CD4-positive, alpha-beta T cell treated with Interleukin-6 at 100 ng/mL for 8 hours (primary cell): ENCODE measurements around the gene NME2.
A peak's percentile ranks its signal among the peaks of the same experiment; 100 is the strongest.
"Not testable (repeated sequence)": the region's sequence is repeated elsewhere in the genome, so short reads cannot be mapped to it uniquely, and the experiment has no call there.

ENCODE experiments used
- DNase-seq: peaks from one replicate; pipeline ENCODE4 v3.0.0-alpha.2; 2020; ENCODE audit warnings: mixed read lengths, low spot score

The NME2 gene

DNA sequence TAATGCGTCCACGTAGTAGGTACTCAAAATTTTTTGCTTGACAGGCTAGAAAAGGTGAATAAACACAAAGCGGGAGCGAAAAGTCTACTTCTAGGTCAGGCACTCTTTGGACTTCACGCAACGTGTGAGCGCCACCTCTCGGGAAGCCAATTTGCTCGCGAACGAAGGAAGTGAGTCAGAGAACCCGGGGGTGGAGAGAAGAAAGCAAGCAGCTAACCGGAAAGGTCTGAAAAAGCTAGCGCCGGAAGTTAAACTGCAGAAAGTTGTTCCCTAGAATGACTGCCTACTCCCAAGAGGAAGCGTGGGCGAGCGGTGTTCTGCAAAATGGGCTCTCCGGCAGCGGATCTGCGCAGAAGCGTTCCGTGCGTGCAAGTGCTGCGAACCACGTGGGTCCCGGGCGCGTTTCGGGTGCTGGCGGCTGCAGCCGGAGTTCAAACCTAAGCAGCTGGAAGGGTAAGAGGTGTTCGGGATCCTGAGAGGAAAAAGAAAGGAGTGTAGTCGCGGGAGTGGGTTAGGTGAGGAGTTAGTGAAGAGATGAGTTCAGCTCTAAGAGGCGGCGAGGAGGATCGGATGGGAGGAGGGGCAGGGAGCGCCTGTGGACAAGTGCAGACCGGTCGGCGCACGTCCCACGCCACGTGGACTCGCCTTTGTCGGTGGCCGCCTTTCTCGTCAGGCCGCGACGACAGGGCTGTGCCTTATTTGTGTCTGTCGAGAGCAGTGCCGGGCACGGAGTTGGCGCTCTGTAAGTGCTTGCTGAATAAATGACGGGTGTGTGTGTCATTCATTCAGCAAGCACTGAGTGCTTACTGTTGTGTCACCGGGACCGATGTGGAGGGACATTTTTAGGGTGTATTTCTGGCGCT is 12.8 kb upstream of the NME2 start, which contains the start of gene NME1:
TSS of gene NME1 (plus strand) at position 350 of the 863 bp plus-strand sequence. CDS start 2,096 bp downstream, outside the sequence.
- DNase-seq: peak; percentile 98

- no peak for DNase-seq
Measured at GRCh38 chr17:51154176-51154575, 12.0 kb upstream of the NME2 start.

- DNase-seq: no peak
Measured at GRCh38 chr17:51155416-51155815, 10.8 kb upstream of the NME2 start.

DNA sequence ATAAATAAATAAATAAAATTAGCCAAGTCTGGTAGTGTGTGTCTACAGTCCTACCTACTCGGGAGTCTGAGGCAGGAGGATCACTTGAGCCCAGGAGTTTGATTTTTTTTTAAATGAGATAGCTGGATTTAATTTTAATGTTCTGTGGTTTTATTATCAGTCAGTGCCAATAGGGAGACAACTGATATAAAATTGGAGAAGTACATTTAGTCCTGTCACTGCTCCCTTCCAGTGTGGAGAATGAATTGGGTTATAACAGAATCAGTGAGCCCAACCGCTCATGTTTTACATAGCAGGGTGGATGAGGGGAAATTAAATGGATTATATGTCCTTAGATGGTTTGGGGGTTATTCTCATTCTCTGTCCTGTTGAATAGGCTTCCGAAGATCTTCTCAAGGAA is 6.6 kb upstream of the NME2 start:
- no peak for DNase-seq

GRCh38 chr17:51161541-51161940 is 4.7 kb upstream of the NME2 start:
- DNase-seq: no peak

DNA sequence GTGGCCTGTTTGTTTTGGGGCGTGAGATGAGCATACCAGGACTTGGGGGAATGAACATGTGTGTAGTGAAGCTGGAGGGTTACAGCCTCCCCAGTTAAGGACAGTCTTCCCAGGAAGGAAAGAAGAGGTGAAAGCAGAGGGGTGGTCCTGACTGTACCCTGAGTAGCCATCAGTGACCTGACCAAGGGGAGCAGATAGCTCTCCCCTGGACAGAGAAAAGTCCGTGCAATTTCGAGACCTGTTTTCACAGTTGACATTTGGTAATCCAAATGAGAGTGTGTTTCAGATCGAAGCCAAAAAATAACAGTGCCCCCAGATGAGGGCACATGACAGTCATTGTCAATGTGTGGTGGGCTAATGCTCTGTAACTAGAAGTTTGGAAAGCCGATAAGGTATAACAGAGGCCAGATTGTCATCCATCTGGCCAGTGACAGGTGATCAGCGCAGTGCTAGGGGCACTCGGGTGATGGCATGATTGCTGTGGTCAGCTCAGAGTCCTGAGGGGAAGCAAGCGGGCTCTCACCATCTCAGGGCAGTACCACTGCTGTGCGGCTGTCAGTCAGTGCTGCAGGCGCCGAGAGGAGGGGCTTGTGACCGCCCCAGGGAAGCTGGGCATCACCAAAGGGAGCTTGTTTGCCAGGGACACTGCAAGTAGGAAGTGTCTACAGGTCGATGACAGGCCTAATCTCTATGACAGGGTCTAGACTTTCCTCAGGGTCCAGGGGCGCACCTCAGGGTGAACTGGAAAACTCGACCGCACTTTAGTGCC is 1.1 kb upstream of the NME2 start:
- no peak for DNase-seq

DNA sequence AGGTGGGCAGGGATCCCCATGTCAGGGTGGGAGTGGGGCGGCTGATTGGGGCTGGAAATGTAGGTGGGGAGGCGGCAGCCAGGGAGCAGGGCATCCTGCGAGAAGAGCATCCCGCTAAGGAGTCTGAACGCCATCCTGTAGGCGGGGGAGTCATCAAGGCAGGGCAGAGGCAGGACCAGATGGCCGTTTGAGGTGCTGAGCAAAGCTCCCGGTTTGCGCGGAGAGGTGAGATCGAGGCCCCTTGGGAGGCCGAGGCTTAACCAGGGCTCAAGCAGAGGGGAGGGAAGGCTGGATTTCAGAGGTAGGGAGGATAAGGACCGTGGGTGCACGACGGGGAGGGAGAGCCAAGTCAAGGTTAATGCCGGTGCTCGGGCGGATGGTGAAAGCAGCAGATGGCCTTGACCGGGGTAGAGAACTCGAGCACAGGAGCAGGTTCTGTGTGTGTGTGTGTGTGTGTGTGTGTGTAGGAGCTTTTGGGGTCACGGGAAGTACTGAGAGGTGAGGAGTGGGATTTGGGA is 472 bp upstream of the NME2 start:
- DNase-seq: no peak

GRCh38 chr17:51166987-51167931 is 1.0 kb downstream of the NME2 start:
- DNase-seq: peak; percentile 53

DNA sequence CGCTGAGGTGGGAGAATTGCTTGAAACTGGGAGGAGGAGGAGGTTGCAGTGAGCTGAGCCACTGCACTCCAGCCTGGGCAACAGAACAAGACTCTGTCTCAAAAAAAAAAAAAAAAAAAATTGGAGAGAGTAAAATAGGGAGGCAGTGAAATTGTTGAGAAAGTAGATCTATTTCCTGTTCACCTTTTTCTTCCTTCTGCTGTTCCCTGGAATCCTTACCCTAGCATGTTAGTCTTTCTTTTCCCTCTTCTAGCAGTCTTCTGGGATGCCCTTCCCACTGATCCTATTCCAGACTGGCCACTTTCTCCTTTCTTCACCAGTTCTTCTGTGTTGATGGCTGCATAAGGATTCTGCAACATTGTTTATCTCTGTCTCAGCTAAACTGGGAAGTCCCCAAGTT is 3.1 kb downstream of the NME2 start:
- DNase-seq: no peak

GRCh38 chr17:51170736-51171135 is 4.5 kb downstream of the NME2 start:
- DNase-seq: no peak

DNA sequence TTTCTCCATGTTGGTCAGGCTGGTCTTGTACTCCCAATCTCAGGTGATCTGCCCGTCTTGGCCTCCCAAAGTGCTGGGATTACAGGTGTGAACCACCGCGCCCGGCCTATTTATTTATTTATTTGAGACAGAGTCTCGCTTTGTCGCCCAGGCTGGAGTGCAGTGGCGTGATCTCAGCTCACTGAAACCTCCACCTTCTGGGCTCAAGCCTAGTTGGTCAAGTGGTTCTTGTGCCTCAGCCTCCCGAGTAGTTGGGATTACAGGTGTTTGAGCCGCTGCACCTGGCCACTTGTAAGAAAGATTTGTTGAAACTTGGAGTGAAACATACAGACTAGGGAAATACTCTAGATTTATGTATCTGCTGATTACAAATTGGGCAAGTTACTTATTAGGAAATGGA is 5.8 kb downstream of the NME2 start:
- not testable (repeated sequence) for DNase-seq

DNA sequence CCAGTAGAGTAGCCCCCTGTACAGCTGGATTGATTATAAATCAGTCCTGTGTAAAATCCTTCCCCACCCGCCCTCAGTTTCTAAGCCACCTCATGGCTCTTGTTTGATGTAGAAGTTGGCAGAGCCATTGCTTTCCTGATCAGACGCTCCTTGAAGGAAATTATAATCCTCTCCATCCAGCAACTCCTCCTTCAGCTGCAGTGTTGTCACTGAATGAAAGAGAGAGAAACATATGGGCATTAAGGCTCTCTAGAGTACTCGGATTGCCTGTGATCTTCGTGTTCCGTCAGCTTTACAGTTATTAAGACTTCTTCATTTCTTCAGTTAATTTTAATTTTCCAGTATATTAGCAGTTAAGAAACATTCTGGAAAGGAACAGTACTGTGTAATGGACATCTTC is 14.3 kb downstream of the NME2 start:
- no peak for DNase-seq

DNA sequence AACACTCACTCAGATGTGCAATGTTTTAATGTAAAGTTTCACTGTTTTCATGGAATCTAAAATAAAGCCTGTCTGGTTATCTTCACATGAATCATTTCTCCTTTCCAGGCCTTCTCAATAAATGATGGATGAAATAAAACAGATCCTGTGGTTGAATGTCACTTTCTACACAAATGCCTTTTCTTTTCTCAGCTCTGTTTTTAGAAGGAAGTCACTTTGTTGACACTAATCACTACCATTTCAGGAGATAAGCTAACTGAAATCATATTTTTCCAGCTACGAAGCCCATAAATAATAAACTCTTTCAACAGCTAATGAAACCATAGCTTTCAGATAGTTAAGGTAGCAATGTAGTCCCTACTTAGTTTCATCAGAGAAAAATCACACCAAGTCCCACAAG is 17.9 kb downstream of the NME2 start:
- no peak for DNase-seq

DNA sequence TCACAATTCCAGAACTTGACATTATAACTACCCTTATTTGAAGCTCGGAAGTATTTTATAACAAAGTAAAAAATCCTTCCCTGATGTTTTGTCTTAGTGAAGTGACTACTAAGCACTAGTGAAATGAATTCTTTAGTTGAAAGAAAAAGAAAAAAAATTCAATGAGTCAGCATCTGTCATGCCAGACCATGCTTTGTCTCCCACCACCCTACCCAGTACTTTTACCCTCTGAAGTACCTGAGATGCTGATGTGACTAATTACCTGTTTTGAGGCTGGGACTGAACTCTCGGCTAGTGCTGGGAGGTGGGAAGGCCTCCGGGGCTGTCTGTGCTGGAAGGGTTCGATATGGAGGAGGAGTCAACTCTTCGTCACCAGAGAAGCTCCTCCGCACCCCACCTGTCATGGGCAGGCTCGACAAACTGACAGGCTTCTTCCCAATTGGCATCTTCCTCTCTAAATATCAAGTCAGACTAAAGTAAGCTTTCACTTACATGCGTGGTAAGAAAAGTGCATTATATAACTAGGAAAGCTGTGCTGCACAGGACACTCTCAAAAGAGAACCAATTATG is 19.6 kb downstream of the NME2 start:
- no peak for DNase-seq

- DNase-seq: no peak
Measured at GRCh38 chr17:51188271-51188833, 22.1 kb downstream of the NME2 start.

DNA sequence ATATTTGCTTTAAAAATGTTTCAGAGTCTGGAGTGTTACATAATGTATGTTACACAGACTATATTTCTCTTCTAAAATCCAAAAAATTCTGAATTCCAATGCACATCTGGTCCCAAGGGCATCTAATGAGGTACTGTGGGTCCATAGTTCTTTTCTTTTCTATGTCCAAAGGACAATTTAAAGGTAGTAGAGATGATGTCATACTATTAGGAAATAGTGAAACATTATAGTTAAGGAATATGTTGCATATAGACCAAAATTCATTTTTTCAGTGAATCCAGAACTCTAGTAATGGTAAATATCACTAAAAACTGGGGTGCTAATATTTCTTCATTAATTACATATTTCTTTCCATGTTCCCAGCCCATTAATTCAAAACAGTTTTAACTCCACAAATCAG is 23.0 kb downstream of the NME2 start:
- no peak for DNase-seq

GRCh38 chr17:51189628-51190027 is 23.4 kb downstream of the NME2 start:
- no peak for DNase-seq

DNA sequence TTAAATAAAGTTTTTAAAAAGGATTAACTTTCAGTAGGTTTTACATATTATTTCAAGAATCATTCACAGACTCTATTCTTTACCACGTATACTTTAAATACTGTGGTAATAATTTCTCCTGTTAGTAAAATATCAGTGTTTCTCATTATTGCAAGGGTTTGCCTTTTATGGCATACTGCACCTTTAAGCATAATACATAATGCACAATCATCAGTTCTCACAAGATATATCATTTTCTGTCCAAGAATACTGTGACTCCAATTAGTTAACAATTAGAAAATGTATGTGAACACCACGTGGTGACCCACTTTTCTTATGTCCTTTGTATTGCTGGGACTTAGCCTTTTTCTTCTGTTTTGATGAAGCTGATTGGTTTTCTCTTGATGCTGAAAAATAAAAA is 25.7 kb downstream of the NME2 start:
- DNase-seq: no peak

- no peak for DNase-seq
Measured at GRCh38 chr17:51197754-51198153, 31.5 kb downstream of the NME2 start.

DNA sequence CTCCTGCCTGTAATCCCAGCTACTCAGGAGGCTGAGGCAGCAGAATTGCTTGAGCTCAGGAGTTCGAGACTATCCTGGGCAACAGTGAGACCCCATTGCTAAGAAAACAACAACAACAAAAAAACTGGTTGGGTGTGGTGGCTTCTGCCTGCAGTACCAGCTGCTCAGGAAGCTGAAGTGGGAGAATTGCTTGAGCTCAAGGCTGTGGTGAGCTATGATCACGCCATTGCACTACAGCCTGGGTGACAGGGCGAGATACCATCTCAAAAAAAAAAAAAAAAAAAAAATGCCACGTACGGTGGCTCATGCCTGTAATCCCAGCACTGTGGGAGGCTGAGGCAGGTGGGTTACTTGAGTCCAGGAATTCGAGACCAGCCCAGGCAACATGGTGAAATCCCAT is 34.1 kb downstream of the NME2 start:
- peak; percentile 18 for DNase-seq

GRCh38 chr17:51200846-51201245 is 34.6 kb downstream of the NME2 start:
- DNase-seq: no peak
